Sigmoid colon (tissue), 4 donors: ENCODE results near the gene CNTFR.

Experiments used
- EP300 ChIP-seq, 4 donors: sonication (generic); formaldehyde crosslinking; IDR thresholded peaks; one replicate each; pipeline ENCODE4 v1.6.1; 2017; ENCODE audit warnings: antibody characterized with exemption in 4 of 4
- POLR2A ChIP-seq, 2 donors: fragments of 450-650 bp; IDR thresholded peaks; one replicate each; pipeline ENCODE4 v1.6.1; 2016; ENCODE audit warnings: antibody characterized with exemption in 2 of 2, mild to moderate bottlenecking in 2 of 2, moderate library complexity in 2 of 2
- TF ChIP-seq, protein P1 (sequence below), 4 experiments: fragments of 450-650 bp in 3 of 4; fragments of 200-600 bp in 1 of 4; IDR thresholded peaks; one replicate each; pipeline ENCODE4 v1.5.1; 2016 to 2019; ENCODE audit warnings: antibody characterized with exemption in 4 of 4, mild to moderate bottlenecking in 3 of 4, moderate library complexity in 2 of 4

DNA sequence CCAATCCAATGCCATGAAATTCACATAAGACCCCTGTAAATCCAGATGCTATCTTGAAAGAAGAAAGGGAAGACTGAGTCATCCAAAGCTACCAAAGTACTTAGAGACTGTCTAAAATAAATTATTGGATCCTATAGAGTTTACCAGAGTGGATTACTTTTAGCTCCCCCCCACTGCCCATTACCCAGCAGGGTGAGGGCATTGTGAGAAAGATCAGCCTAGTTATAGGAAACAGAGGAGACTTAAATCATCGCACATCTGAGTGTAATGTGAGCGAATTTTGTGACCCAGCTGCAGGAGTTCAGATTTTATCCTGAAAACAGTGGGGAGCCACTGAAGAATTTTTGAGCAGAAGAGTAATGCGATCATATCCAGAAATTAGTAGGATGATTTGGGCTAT lies 65.2 kb downstream of the CNTFR start:
- TF ChIP-seq, protein P1, sequence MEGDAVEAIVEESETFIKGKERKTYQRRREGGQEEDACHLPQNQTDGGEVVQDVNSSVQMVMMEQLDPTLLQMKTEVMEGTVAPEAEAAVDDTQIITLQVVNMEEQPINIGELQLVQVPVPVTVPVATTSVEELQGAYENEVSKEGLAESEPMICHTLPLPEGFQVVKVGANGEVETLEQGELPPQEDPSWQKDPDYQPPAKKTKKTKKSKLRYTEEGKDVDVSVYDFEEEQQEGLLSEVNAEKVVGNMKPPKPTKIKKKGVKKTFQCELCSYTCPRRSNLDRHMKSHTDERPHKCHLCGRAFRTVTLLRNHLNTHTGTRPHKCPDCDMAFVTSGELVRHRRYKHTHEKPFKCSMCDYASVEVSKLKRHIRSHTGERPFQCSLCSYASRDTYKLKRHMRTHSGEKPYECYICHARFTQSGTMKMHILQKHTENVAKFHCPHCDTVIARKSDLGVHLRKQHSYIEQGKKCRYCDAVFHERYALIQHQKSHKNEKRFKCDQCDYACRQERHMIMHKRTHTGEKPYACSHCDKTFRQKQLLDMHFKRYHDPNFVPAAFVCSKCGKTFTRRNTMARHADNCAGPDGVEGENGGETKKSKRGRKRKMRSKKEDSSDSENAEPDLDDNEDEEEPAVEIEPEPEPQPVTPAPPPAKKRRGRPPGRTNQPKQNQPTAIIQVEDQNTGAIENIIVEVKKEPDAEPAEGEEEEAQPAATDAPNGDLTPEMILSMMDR (IDR thresholded peaks at IDR 0.05), result no peak
- TF ChIP-seq POLR2A (IDR thresholded peaks at IDR 0.05) (no peak), EP300 (IDR thresholded peaks at IDR 0.05) (no peak)
